IMR-90 (cell line): Measurements from ENCODE around the gene ADAMTS13. TPM values are rescaled to one million over a fixed set of nuclear protein-coding genes. Genes with fewer than 3 reads are reported as not detected.

Source experiments
- ATAC-seq: fragments of 200-7000 bp; cut with Tn5 transposase; 2 replicates; pipeline ENCODE4 v1.9.1; 2020; ENCODE audit warnings: low read depth, mild to moderate bottlenecking, moderate library complexity
- BruUV-seq: library from RNA; stranded (reverse); fragments of 400-500 nt; replicated peaks from 2 replicates; lab custom pipeline; 2021; lab: Mats Ljungman, UMichigan
- CTCF ChIA-PET: fragments of 300-600 bp; formaldehyde crosslinking; extraction: SDS; loops from one replicate; lab custom pipeline; 2021; ENCODE audit warnings: antibody characterized with exemption; lab: Yijun Ruan, JAX
- POLR2A ChIA-PET: fragments of 300-600 bp; sonication (Branson Sonifier 250); formaldehyde crosslinking; loops from one replicate; lab custom pipeline; 2022; ENCODE audit warnings: antibody characterized with exemption; ENCODE audit not compliant: unreplicated experiment; lab: Charles Lee
- DNase-seq: peaks from one replicate; pipeline ENCODE4 v3.0.0; 2013
- H2AFZ ChIP-seq: replicated peaks from 2 replicates; pipeline ENCODE3; 2013; ENCODE audit warnings: low read length, mild to moderate bottlenecking; ENCODE audit not compliant: poor library complexity
- H2AK5ac ChIP-seq: 2 replicates; pipeline ENCODE4 v1.6.1; 2013; ENCODE audit warnings: low read depth, low read length, inconsistent platforms
- H2AK9ac ChIP-seq: replicated peaks from 2 replicates; pipeline ENCODE3; 2013; ENCODE audit warnings: mild to moderate bottlenecking, low read depth, low read length, moderate library complexity; ENCODE audit not compliant: poor library complexity
- H2BK120ac ChIP-seq: 2 replicates; pipeline ENCODE4 v1.6.1; 2013; ENCODE audit warnings: low read depth, low read length, inconsistent platforms
- H2BK15ac ChIP-seq: 3 replicates; pipeline ENCODE4 v1.6.1; 2013; ENCODE audit warnings: low read depth, low read length, inconsistent platforms
- H2BK20ac ChIP-seq: 2 replicates; pipeline ENCODE4 v1.6.1; 2013; ENCODE audit warnings: low read depth, mild to moderate bottlenecking, inconsistent platforms, low read length, moderate library complexity
- H2BK5ac ChIP-seq: 2 replicates; pipeline ENCODE4 v1.6.1; 2013; ENCODE audit warnings: mild to moderate bottlenecking, low read depth, low read length, inconsistent platforms; ENCODE audit not compliant: poor library complexity, severe bottlenecking
- H3K14ac ChIP-seq: replicated peaks from 2 replicates; pipeline ENCODE4 v1.6.1; 2013; ENCODE audit warnings: low read depth, low read length, inconsistent platforms
- H3K18ac ChIP-seq: 2 replicates; pipeline ENCODE4 v1.6.1; 2013; ENCODE audit warnings: low read depth, low read length, control low read depth
- H3K23ac ChIP-seq: 2 replicates; pipeline ENCODE4 v1.6.1; 2013; ENCODE audit warnings: low read depth, low read length, inconsistent platforms
- H3K27ac ChIP-seq: 2 replicates; pipeline ENCODE4 v1.5.1; 2013; ENCODE audit warnings: mild to moderate bottlenecking, control low read depth, low read length; ENCODE audit not compliant: insufficient read depth
- H3K27me3 ChIP-seq: 2 replicates; pipeline ENCODE4 v1.6.1; 2013; ENCODE audit warnings: low read length; ENCODE audit not compliant: control insufficient read depth, insufficient read depth
- H3K36me3 ChIP-seq: 2 replicates; pipeline ENCODE4 v1.6.1; 2013; ENCODE audit warnings: low read length, mixed read lengths; ENCODE audit not compliant: control insufficient read depth, insufficient read depth
- H3K4ac ChIP-seq: 2 replicates; pipeline ENCODE4 v1.6.1; 2013; ENCODE audit warnings: low read depth, low read length, inconsistent platforms
- H3K4me1 ChIP-seq: 2 replicates; pipeline ENCODE4 v1.6.1; 2013; ENCODE audit warnings: low read length, mixed read lengths; ENCODE audit not compliant: control insufficient read depth, insufficient read depth
- H3K4me2 ChIP-seq: 2 replicates; pipeline ENCODE4 v1.6.1; 2013; ENCODE audit warnings: low read depth, mild to moderate bottlenecking, control low read depth, low read length, moderate library complexity
- H3K4me3 ChIP-seq: 2 replicates; pipeline ENCODE4 v1.5.1; 2013; ENCODE audit warnings: low read depth, mild to moderate bottlenecking, control low read depth, low read length, moderate library complexity; ENCODE audit not compliant: insufficient read depth
- H3K56ac ChIP-seq: 2 replicates; pipeline ENCODE4 v1.6.1; 2013; ENCODE audit warnings: low read length, inconsistent platforms; ENCODE audit not compliant: insufficient read depth; ENCODE audit errors: extremely low read depth
- H3K79me1 ChIP-seq, 2 experiments: 2 replicates each; pipeline ENCODE4 v1.6.1; 2013; ENCODE audit warnings: low read length in 2 of 2, inconsistent platforms in 1 of 2, low read depth in 1 of 2
- H3K9ac ChIP-seq: 2 replicates; pipeline ENCODE4 v1.6.1; 2013; ENCODE audit warnings: low read depth, low read length, control low read depth
- H3K9me1 ChIP-seq: 2 replicates; pipeline ENCODE4 v1.6.1; 2013; ENCODE audit warnings: low read length, inconsistent platforms; ENCODE audit not compliant: insufficient read depth
- H3K9me3 ChIP-seq: 2 replicates; pipeline ENCODE4 v1.6.1; 2013; ENCODE audit warnings: low read length; ENCODE audit not compliant: control insufficient read depth, insufficient read depth
- H4K20me1 ChIP-seq: 2 replicates; pipeline ENCODE4 v1.6.1; 2013; ENCODE audit warnings: low read length, inconsistent platforms; ENCODE audit not compliant: insufficient read depth
- H4K5ac ChIP-seq: 2 replicates; pipeline ENCODE4 v1.6.1; 2013; ENCODE audit warnings: mild to moderate bottlenecking, low read depth, low read length, control low read depth
- H4K8ac ChIP-seq, 2 experiments: 2 replicates each; pipeline ENCODE4 v1.6.1; 2013; ENCODE audit warnings: low read depth in 2 of 2, low read length in 2 of 2, control low read depth in 1 of 2, inconsistent platforms in 1 of 2
- H4K91ac ChIP-seq: 2 replicates; pipeline ENCODE4 v1.6.1; 2013; ENCODE audit warnings: low read depth, low read length, inconsistent platforms; ENCODE audit not compliant: insufficient read depth
- BHLHE40 ChIP-seq: fragments of 150-350 bp; IDR thresholded peaks from 2 replicates; pipeline ENCODE4 v1.6.1; 2016; ENCODE audit warnings: mild to moderate bottlenecking, low read depth, low read length
- CEBPB ChIP-seq: IDR thresholded peaks from 2 replicates; pipeline ENCODE4 v1.6.1; 2012; ENCODE audit warnings: low read depth, low read length, improper control_type of control experiment
- CHD1 ChIP-seq: IDR thresholded peaks from 2 replicates; pipeline ENCODE4 v1.6.1; 2012; ENCODE audit warnings: low read depth, low read length, improper control_type of control experiment
- CTCF ChIP-seq: conservative IDR thresholded peaks from 2 replicates; pipeline ENCODE4 v1.5.1; 2012; ENCODE audit warnings: mild to moderate bottlenecking, low read depth, low read length, improper control_type of control experiment
- ELK1 ChIP-seq: fragments of 150-350 bp; IDR thresholded peaks from 2 replicates; pipeline ENCODE4 v1.6.1; 2016; ENCODE audit warnings: low read depth, mild to moderate bottlenecking, low read length, moderate library complexity, borderline replicate concordance
- FOS ChIP-seq: fragments of 150-350 bp; IDR thresholded peaks from 2 replicates; pipeline ENCODE4 v1.6.1; 2016; ENCODE audit warnings: low read depth, low read length
- MAFK ChIP-seq: IDR thresholded peaks from 2 replicates; pipeline ENCODE4 v1.6.1; 2012; ENCODE audit warnings: low read depth, low read length, improper control_type of control experiment
- MAZ ChIP-seq: IDR thresholded peaks from 2 replicates; pipeline ENCODE4 v1.6.1; 2012; ENCODE audit warnings: low read depth, mild to moderate bottlenecking, low read length, improper control_type of control experiment, moderate library complexity, borderline replicate concordance
- MXI1 ChIP-seq: IDR thresholded peaks from 2 replicates; pipeline ENCODE4 v1.6.1; 2012; ENCODE audit warnings: low read depth, mild to moderate bottlenecking, low read length, moderate library complexity, borderline replicate concordance
- NFE2L2 ChIP-seq: fragments of 150-350 bp; IDR thresholded peaks from 2 replicates; pipeline ENCODE4 v1.6.1; 2016; ENCODE audit warnings: low read depth, mild to moderate bottlenecking, low read length
- POLR2A ChIP-seq: IDR thresholded peaks from 2 replicates; pipeline ENCODE4 v1.6.1; 2012; ENCODE audit warnings: mild to moderate bottlenecking, low read depth, low read length
- RAD21 ChIP-seq: IDR thresholded peaks from 2 replicates; pipeline ENCODE4 v1.6.1; 2012; ENCODE audit warnings: low read length, improper control_type of control experiment
- RCOR1 ChIP-seq: IDR thresholded peaks from 2 replicates; pipeline ENCODE4 v1.6.1; 2012; ENCODE audit warnings: mild to moderate bottlenecking, low read length, improper control_type of control experiment; ENCODE audit not compliant: insufficient replicate concordance
- RFX5 ChIP-seq: IDR thresholded peaks from 2 replicates; pipeline ENCODE4 v1.8.0; 2012; ENCODE audit warnings: low read depth, mild to moderate bottlenecking, low read length, moderate library complexity
- SMC3 ChIP-seq: fragments of 150-350 bp; IDR thresholded peaks from 2 replicates; pipeline ENCODE4 v1.6.1; 2016; ENCODE audit warnings: low read depth, mild to moderate bottlenecking, antibody characterized with exemption, low read length, moderate library complexity
- USF2 ChIP-seq: fragments of 150-350 bp; IDR thresholded peaks from 2 replicates; pipeline ENCODE4 v1.6.1; 2017; ENCODE audit warnings: mild to moderate bottlenecking, antibody characterized with exemption, low read length, low read depth
- WGBS, 2 experiments: methylation state at CpG; one replicate each; pipeline versions ENCODE4 v1.1.5 to v1.1.7; 2013; ENCODE audit warnings: missing lambda C conversion rate in 2 of 2; ENCODE audit not compliant: insufficient read length in 1 of 2; ENCODE audit errors: extremely low coverage in 2 of 2; 5-methylcytosine and 5-hydroxymethylcytosine counted together
- dilution Hi-C: fragments of 300-500 bp; cut with HindIII; formaldehyde crosslinking; loops from one replicate; pipeline ENCODE4 v1.14.3; 2018; ENCODE audit warnings: low sequenced_read_pairs; ENCODE audit not compliant: unreplicated experiment
- in situ Hi-C: fragments of 300-500 bp; cut with MboI; formaldehyde crosslinking; loops from 3 replicates; pipeline ENCODE4 v1.14.3; 2019; ENCODE audit warnings: low sequenced_read_pairs, inconsistent platforms, mixed read lengths
- intact Hi-C: fragments of 100-400 bp; cut with micrococcal nuclease; formaldehyde crosslinking; loops from 2 replicates; pipeline ENCODE4 v1.10.0; 2022
- polyA plus RNA-seq, 3 experiments: library from polyadenylated mRNA; depleted of rRNA; stranded (reverse); fragments of >200 nt; gene quantifications; 2 replicates each; pipeline ENCODE4 v1.2.3, GENCODE V29; 2012; ENCODE audit warnings: low replicate concordance in 1 of 3
- total RNA-seq: library from RNA; depleted of rRNA; stranded (reverse); fragments of >200 nt; gene quantifications from 2 replicates; pipeline ENCODE4 v1.2.3, GENCODE V29; 2012

The ADAMTS13 gene
- total and polyA plus RNA-seq, 2 of the 4 experiments (the other 2 are of a cell fraction), result 0.18 to 2.8 TPM

GRCh38 chr9:133427658-133428348 lies 5.6 kb downstream of the ADAMTS13 start:
- Histone ChIP-seq H2BK120ac (no peak overlapping the region), H3K23ac (no peak overlapping the region), H3K36me3 (peaks cover 4% of the 10 kb centered on the region; the same call in 1 of the 2 replicates), H2BK5ac (no peak overlapping the region), H2AK9ac (no peak overlapping the region), H3K9me1 (peaks cover 11% of the 10 kb centered on the region), H3K14ac (no peak overlapping the region), H3K4me2 (no peak overlapping the region), H3K9ac (no peak overlapping the region), H2AK5ac (no peak overlapping the region), H3K56ac (no peak overlapping the region), H2AFZ (no peak overlapping the region), H3K9me3 (no peaks in the 10 kb centered on the region), H3K27ac (no peak overlapping the region), H4K8ac (no peak overlapping the region), H2BK20ac (no peak overlapping the region), H4K5ac (no peak overlapping the region), H3K18ac (no peak overlapping the region), H3K27me3 (peaks cover 15% of the 10 kb centered on the region), H2BK15ac (no peak overlapping the region), H3K4me1 (peaks cover 6% of the 10 kb centered on the region; the same call in 1 of the 2 replicates), H4K20me1 (peaks cover 8% of the 10 kb centered on the region; the same call in 1 of the 2 replicates), H3K79me1 (no peaks in the 10 kb centered on the region), H3K4me3 (no peak overlapping the region), H4K91ac (no peak overlapping the region), H3K4ac (no peak overlapping the region)
- POLR2A ChIA-PET, result no interaction called here
- TF ChIP-seq ELK1 (no peak), MXI1 (no peak), CHD1 (no peak), RCOR1 (no peak), RFX5 (no peak), RAD21 (no peak), FOS (no peak), CTCF (no peak), SMC3 (no peak), NFE2L2 (no peak), USF2 (no peak), MAFK (no peak), BHLHE40 (no peak), POLR2A (no peak), CEBPB (no peak), MAZ (no peak)
- BruUV-seq, result no TSS peak
- WGBS, 2 experiments, result 63% methylated on average over 2 of the region's 10 CpGs; no CpG with 5 or more reads in 1 of the 2 experiments
- no peak for ATAC-seq
- dilution Hi-C loops (no loop called here), intact Hi-C loops (no loop called here), in situ Hi-C loops (no loop called here)
- CTCF ChIA-PET, result no interaction called here
- no peak for DNase-seq
